A549 treated with CpdA at 1 μM for 4 hours (cell line): ENCODE results near the gene CPXM2. TPM values are rescaled to one million over a fixed set of nuclear protein-coding genes. Genes with fewer than 3 reads are reported as not detected.

Experiments
- total RNA-seq: library from RNA; stranded (reverse); fragments of 200-300 nt; extraction: Qiagen RNA extraction; gene quantifications from 5 replicates; pipeline ENCODE4 v1.2.3, GENCODE V29; 2022; ENCODE audit warnings: low read depth

CPXM2 gene
- total RNA-seq, result not detected in 5 replicates

DNA sequence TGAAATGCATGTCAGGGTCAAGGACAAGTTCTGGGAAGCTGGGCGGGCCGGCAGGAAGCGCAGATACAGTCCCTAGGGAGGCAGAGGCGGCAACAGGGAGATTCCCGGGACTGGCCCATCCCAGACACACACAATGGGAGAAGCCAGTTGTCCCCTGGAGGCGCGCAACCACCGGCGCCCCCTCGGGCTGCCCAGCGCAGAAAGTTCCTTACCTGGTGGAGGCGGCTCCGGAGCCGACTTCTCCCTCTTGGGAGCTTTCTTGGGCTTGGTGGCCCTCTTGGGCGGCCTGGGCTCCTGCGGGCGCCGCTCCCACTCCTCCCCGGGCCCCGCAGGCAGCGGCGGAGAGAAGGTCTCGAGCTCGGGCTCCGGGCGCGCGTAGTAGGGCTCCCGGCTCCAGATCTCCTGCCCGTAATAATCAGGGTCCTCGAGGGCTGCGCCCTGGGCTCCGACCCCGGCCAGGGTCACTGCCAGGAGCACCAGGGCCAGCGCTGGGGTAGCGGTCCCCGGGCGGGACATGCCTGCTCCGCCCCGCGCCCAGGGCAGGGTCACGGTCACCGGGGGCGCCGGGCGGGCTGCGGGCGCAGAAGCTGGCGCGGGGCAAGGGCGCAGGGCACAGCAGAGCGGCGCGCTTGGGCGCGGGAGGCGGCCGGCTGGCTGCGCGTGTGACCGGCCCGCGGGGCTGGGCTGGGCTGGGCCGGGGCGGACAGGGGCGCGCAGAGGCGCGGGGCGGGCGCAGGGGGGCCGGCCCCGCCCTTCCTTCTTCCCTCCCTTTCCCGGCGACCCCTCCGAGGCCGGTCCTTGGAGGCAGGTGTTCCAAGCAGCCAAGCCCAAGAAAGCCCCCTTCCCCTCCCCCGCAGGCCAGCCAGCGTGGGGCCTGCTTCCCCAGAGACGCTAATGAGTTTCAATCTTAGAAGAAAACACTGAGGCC is at the start of gene CPXM2:
TSS of gene CPXM2 (minus strand) at position 664 of the 928 bp plus-strand sequence. CDS start at position 516, 148 bp downstream.

Other genes with a start within 250 kb of the CPXM2 start
- gene GPR26, start 225.5 kb downstream of the CPXM2 start, total RNA-seq, result not detected in 5 replicates
- gene CHST15, start 201.8 kb upstream of the CPXM2 start, total RNA-seq, result 8.2 to 9.1 TPM (median 8.8 TPM) in 5 replicates